K562 treated with DMSO at 1 percent for 48 hours (cell line): ENCODE data around the gene CENPN. TPM values are rescaled to one million over a fixed set of nuclear protein-coding genes. Genes with fewer than 3 reads are reported as not detected.

Source experiments
- total RNA-seq: library from RNA; unstranded; fragments of 300-600 nt; gene quantifications from 2 replicates; pipeline ENCODE4 v1.2.3, GENCODE V29; 2022; ENCODE audit warnings: low replicate concordance; ENCODE audit errors: extremely low read depth

CENPN gene, protein sequence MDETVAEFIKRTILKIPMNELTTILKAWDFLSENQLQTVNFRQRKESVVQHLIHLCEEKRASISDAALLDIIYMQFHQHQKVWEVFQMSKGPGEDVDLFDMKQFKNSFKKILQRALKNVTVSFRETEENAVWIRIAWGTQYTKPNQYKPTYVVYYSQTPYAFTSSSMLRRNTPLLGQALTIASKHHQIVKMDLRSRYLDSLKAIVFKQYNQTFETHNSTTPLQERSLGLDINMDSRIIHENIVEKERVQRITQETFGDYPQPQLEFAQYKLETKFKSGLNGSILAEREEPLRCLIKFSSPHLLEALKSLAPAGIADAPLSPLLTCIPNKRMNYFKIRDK
- not detected in 2 replicates for total RNA-seq

DNA sequence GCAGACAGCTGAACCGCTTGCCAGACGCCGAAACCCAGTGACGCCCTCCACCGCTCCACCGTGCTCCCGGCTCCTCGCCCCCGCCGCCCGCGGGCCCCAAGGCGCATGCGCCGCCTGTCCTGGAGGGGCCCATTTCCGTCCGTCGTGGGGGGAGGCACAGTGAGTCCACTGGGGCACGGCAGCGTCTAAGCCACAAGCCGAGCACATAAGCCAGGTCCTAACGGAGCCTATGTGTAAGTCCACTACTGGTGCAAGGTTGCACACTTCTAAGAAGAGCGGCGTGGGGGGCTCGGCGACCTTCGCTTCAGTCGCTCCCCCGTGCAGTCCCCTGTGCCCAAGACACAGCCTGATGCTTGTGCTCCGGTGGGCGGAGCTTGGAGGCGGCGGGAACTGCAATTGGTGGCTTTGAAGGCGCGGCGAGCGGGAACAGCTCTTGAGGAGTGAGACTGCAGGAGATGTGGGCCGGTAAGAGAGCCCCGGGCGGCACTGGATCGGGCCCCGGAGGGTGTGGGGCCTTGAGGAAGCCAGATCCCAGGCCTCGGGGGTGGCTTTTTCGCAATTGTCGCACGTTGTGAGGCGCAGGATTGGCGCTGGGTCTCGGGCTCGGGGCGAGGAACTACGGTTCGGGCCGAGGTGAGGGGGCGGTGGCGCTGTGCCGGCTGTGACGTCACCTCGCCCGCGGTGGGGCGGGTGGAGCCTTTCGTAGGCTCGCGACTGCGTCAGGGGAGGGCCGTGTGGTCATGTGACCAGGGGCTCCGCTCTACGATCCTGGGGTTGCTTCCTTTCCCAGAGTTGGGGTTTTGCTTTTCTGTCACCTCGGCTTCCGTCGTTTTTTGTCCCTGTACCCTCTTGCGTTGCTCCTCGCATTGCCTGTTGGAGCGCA lies at the start of gene CENPN, which contains the start of gene CMC2:
TSS of gene CENPN (plus strand) at position 402 of the 883 bp plus-strand sequence. CDS start 4,726 bp downstream, outside the sequence.
TSS of gene CMC2 (minus strand) at position 73 of the 883 bp plus-strand sequence. CDS start 9,491 bp downstream, outside the sequence.

DNA sequence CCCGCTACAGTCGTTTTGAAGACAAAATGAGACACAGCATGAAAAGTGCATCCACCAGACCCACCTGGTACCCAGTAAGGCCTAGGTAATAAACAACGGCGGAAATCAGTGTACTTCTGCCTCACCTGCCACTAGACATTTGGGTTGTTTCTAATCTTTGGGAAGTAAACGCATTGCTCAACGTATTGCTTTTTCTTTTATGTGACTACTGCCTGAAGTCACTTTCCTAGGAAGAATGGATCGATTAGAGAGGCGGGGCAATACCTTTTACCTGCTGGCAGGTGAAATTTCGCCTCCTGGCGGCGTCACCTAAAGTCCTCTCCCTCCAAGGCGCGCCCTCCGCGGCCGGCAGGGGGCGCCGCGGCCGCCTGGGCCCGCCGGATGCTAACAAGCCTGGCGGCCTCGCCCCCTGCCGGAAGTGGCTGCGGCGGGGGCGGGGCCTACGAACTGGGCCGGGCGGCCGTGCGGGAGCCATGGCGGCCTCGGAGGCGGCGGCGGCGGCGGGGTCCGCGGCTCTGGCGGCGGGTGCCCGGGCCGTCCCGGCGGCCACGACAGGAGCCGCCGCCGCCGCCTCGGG lies 28.5 kb downstream of the CENPN start, which contains the start of gene ATMIN:
TSS of gene ATMIN (plus strand) at position 445 of the 577 bp plus-strand sequence. CDS start at position 474, 29 bp downstream.

DNA sequence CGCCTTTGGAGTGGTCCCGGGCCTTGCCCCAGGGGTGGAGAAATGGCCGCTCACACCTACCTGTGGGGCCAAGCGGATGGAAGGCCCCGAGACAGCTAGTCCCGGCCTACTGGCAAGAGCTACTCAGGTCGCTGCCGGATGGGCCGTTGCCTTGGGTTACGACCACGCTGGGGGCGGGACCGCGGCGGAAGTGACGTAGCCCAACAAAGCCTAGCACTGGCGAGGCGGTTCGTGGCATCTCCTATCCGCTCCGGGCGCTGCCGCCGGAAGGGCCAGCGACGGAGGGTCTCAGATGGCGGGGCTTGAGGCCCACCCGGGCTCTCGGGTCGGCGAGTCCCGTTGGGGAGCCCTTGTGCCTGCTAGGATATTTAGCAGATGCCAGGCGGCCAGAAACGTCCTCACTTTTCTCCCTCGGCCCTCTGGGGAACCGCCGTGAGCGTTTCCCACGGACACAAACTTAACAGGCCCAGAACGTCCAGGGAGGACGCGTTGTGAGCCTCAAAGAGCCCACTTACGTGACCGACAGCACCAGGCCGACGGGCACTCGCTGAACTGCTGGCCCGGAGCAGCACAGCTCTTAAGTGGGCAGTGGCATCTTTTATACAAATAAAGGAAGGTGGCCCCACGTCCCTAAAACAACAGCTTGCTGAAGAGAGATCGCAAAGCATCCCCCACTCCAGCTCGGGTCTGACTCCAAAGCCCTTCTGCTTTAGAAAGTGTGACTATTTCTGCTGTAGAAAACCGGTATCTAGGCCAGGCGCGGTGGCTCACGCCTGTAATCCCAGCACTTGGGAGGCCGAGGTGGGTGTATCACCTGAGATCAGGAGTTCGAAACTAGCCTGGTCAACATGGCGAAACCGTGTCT lies 70.3 kb downstream of the CENPN start, which contains the start of gene C16orf46:
TSS of gene C16orf46 (minus strand) at position 163 of the 865 bp plus-strand sequence. CDS start 13,283 bp downstream, outside the sequence.

Other genes starting within 250 kb of the CENPN start
- gene CDYL2, start 202.6 kb upstream of the CENPN start, total RNA-seq: not detected in 2 replicates
- gene CMC2, start 329 bp upstream of the CENPN start, total RNA-seq: not detected in 2 replicates
- not detected in 2 replicates for gene ATMIN, start 28.6 kb downstream of the CENPN start, total RNA-seq
- not detected in 2 replicates for gene C16orf46, start 70.0 kb downstream of the CENPN start, total RNA-seq
- gene GCSH, start 89.2 kb downstream of the CENPN start, total RNA-seq: not detected in 2 replicates
- not detected in 2 replicates for gene BCO1, start 231.5 kb downstream of the CENPN start, total RNA-seq